GDM1 (cell line): ENCODE measurements around the gene UQCC5.
"Not testable (repeated sequence)": the region's sequence is repeated elsewhere in the genome, so short reads cannot be mapped to it uniquely, and the experiment has no call there.

ENCODE experiments used
- DNase-seq: peaks from one replicate; lab custom pipeline; 2025; lab: John Stamatoyannopoulos, UW

Gene UQCC5

GRCh38 chr3:52523386-52524257 lies 12.8 kb upstream of the UQCC5 start:
- no peak for DNase-seq

GRCh38 chr3:52524258-52524751 lies 12.1 kb upstream of the UQCC5 start:
- no peak for DNase-seq

- no peak for DNase-seq
Observed at GRCh38 chr3:52524752-52525679, 11.4 kb upstream of the UQCC5 start.

- DNase-seq = no peak
Observed at GRCh38 chr3:52525680-52526561, 10.5 kb upstream of the UQCC5 start.

- DNase-seq = not testable (repeated sequence)
Observed at GRCh38 chr3:52526671-52527038, 9.8 kb upstream of the UQCC5 start.

GRCh38 chr3:52527039-52527731 lies 9.2 kb upstream of the UQCC5 start:
- DNase-seq = no peak

GRCh38 chr3:52527732-52528585 lies 8.4 kb upstream of the UQCC5 start:
- no peak for DNase-seq

GRCh38 chr3:52528586-52529375 lies 7.6 kb upstream of the UQCC5 start:
- no peak for DNase-seq

- no peak for DNase-seq
Observed at GRCh38 chr3:52529376-52530333, 6.8 kb upstream of the UQCC5 start.

GRCh38 chr3:52530918-52531826 lies 5.2 kb upstream of the UQCC5 start:
- DNase-seq = no peak

- DNase-seq = no peak
Observed at GRCh38 chr3:52531860-52532516, 4.4 kb upstream of the UQCC5 start.

- DNase-seq = no peak
Observed at GRCh38 chr3:52532517-52532837, 3.9 kb upstream of the UQCC5 start.

- DNase-seq = no peak
Observed at GRCh38 chr3:52532838-52533622, 3.4 kb upstream of the UQCC5 start.

GRCh38 chr3:52533623-52534280 lies 2.7 kb upstream of the UQCC5 start, which contains the start of gene NT5DC2:
NT5DC2 (minus strand) TSS chr3:52533857; CDS start chr3:52533737, 120 bp downstream.
- DNase-seq = peak; percentile 69
